ENCODE data around the gene BSG. TPM values are rescaled to one million over a fixed set of nuclear protein-coding genes. Genes with fewer than 3 reads are reported as not detected.
"Not testable (repeated sequence)": the region's sequence is repeated elsewhere in the genome, so short reads cannot be mapped to it uniquely, and the experiment has no call there.

The BSG gene
- total RNA-seq, 4 donors from 2014 or later = 211 to 305 (median 280) TPM

GRCh38 chr19:596263-596655 lies 23.9 kb downstream of the BSG start:
- Histone ChIP-seq H3K4me1 (no peaks in the 10 kb centered on the region), H3K27ac (no peak overlapping the region), H3K36me3 (no peaks in the 10 kb centered on the region), H3K4me3 (no peak overlapping the region), H3K9me3 (no peaks in the 10 kb centered on the region), H3K27me3 (peaks cover 3 to 8% of the 10 kb centered on the region in 2 donors)
- DNase-seq = no peak
- intact Hi-C loops (cut with DNase I; ENCODE audit: low total_unique reads) = no loop called here
- no peak for TF ChIP-seq CTCF (IDR thresholded peaks at IDR 0.05)
- no peak for TF ChIP-seq POLR2A (IDR thresholded peaks at IDR 0.05)

GRCh38 chr19:597406-598315 lies 25.3 kb downstream of the BSG start:
- TF ChIP-seq POLR2A (IDR thresholded peaks at IDR 0.05) (no peak), CTCF (IDR thresholded peaks at IDR 0.05) (no peak)
- Histone ChIP-seq H3K4me1 (no peaks in the 10 kb centered on the region), H3K9me3 (no peaks in the 10 kb centered on the region), H3K27me3 (no peaks in the 10 kb centered on the region), H3K27ac (no peak overlapping the region), H3K36me3 (no peaks in the 10 kb centered on the region), H3K4me3 (no peak overlapping the region)
- DNase-seq = no peak
- intact Hi-C loops (cut with DNase I; ENCODE audit: low total_unique reads) = no loop called here

GRCh38 chr19:601310-601709 lies 28.9 kb downstream of the BSG start:
- no peaks in the 10 kb centered on the region for H3K36me3 ChIP-seq
- no peak overlapping the region for H3K27ac ChIP-seq
- no peak overlapping the region for H3K4me3 ChIP-seq
- intact Hi-C loops (cut with DNase I; ENCODE audit: low total_unique reads) = no loop called here
- no peaks in the 10 kb centered on the region for H3K4me1 ChIP-seq
- H3K27me3 ChIP-seq = no peaks in the 10 kb centered on the region
- TF ChIP-seq POLR2A (IDR thresholded peaks at IDR 0.05) (no peak), CTCF (IDR thresholded peaks at IDR 0.05) (no peak)
- no peaks in the 10 kb centered on the region for H3K9me3 ChIP-seq
- no peak for DNase-seq

- no peaks in the 10 kb centered on the region for H3K4me1 ChIP-seq
- H3K27me3 ChIP-seq = no peaks in the 10 kb centered on the region
- intact Hi-C loops (cut with DNase I; ENCODE audit: low total_unique reads) = no loop called here
- TF ChIP-seq POLR2A (IDR thresholded peaks at IDR 0.05) = no peak
- no peak overlapping the region for H3K4me3 ChIP-seq
- H3K27ac ChIP-seq = no peak overlapping the region
- DNase-seq = no peak
- H3K36me3 ChIP-seq = no peaks in the 10 kb centered on the region
- H3K9me3 ChIP-seq = no peaks in the 10 kb centered on the region
Measured at GRCh38 chr19:601790-602189, 29.4 kb downstream of the BSG start.

- no peak overlapping the region for H3K4me3 ChIP-seq
- H3K4me1 ChIP-seq = no peaks in the 10 kb centered on the region
- intact Hi-C loops (cut with DNase I; ENCODE audit: low total_unique reads) = no loop called here
- DNase-seq = no peak
- no peak overlapping the region for H3K27ac ChIP-seq
- H3K36me3 ChIP-seq = no peaks in the 10 kb centered on the region
- no peak for TF ChIP-seq POLR2A (IDR thresholded peaks at IDR 0.05)
- no peak for TF ChIP-seq CTCF (IDR thresholded peaks at IDR 0.05)
- H3K27me3 ChIP-seq = no peaks in the 10 kb centered on the region
- no peaks in the 10 kb centered on the region for H3K9me3 ChIP-seq
Measured at GRCh38 chr19:602391-603301, 30.2 kb downstream of the BSG start.

GRCh38 chr19:603302-603639 lies 30.9 kb downstream of the BSG start:
- H3K9me3 ChIP-seq; intact Hi-C loops (cut with DNase I; ENCODE audit: low total_unique reads); H3K4me1 ChIP-seq; H3K36me3 ChIP-seq; DNase-seq; H3K27ac ChIP-seq; H3K27me3 ChIP-seq; H3K4me3 ChIP-seq: not testable (repeated sequence)

GRCh38 chr19:603779-604178 lies 31.4 kb downstream of the BSG start:
- H3K27me3 ChIP-seq; H3K9me3 ChIP-seq; H3K4me3 ChIP-seq; intact Hi-C loops (cut with DNase I; ENCODE audit: low total_unique reads); DNase-seq; H3K27ac ChIP-seq; H3K4me1 ChIP-seq; H3K36me3 ChIP-seq: not testable (repeated sequence)
